Activated T-helper 1 cell treated with anti-CD3 and anti-CD28 coated beads, Interleukin-12 subunit alpha, Interleukin-12 subunit beta, Interleukin-2, Interleukin-4 antibody, amounts not matched to agents 30 ng/mL and 10 ng/mL and 1 ng/mL, durations not matched to agents 14 hours and 24 hours and 36 hours (primary cell): ENCODE measurements around the gene PGK1. TPM values are rescaled to one million over a fixed set of nuclear protein-coding genes. Genes with fewer than 3 reads are reported as not detected.

Source experiments
- DNase-seq: peaks from one replicate; pipeline ENCODE4 v3.0.0; 2021; ENCODE audit warnings: low spot score
- H3K27ac Mint-ChIP-seq: one replicate; pipeline ENCODE4 v1.8.0; 2021; ENCODE audit warnings: mild to moderate bottlenecking, mixed read lengths
- H3K27me3 Mint-ChIP-seq: one replicate; pipeline ENCODE4 v1.8.0; 2022; ENCODE audit warnings: mild to moderate bottlenecking, moderate library complexity, mixed read lengths; ENCODE audit not compliant: insufficient read depth
- H3K36me3 Mint-ChIP-seq: one replicate; pipeline ENCODE4 v1.8.0; 2021; ENCODE audit warnings: low read depth, mixed read lengths
- H3K4me1 Mint-ChIP-seq: one replicate; pipeline ENCODE4 v1.8.0; 2021; ENCODE audit warnings: low read depth, mixed read lengths
- H3K4me3 Mint-ChIP-seq: one replicate; pipeline ENCODE4 v1.8.0; 2021; ENCODE audit warnings: mild to moderate bottlenecking, moderate library complexity, mixed read lengths
- H3K9me3 Mint-ChIP-seq: one replicate; pipeline ENCODE4 v1.8.0; 2021; ENCODE audit warnings: mixed read lengths
- intact Hi-C: fragments of 100-400 bp; cut with micrococcal nuclease; formaldehyde crosslinking; loops from one replicate; pipeline ENCODE4 v1.15.1; 2024
- total RNA-seq: library from RNA; stranded (reverse); gene quantifications from 2 replicates; pipeline ENCODE4 v1.2.3, GENCODE V29; 2022

Gene PGK1
- total RNA-seq, 1 donor from 2014 or later, result 799 TPM

- Mint-ChIP-seq H3K27ac (no peak overlapping the region), H3K9me3 (no peaks in the 10 kb centered on the region), H3K36me3 (peaks cover 24% of the 10 kb centered on the region), H3K4me3 (peak overlapping the region; percentile 97), H3K27me3 (no peaks in the 10 kb centered on the region), H3K4me1 (peaks cover 33% of the 10 kb centered on the region)
- intact Hi-C loops, result loop anchor here (5.0 to 10.0 kb wide), 5 partner anchors 315 to 1263 kb away; partner anchors contain the start of genes ATRX, GPR174, ITM2A and P2RY10
- no peak for DNase-seq
Measured at GRCh38 chrX:78102091-78102490, 2.0 kb upstream of the PGK1 start.

- H3K36me3 Mint-ChIP-seq, result peaks cover 33% of the 10 kb centered on the region
- H3K27me3 Mint-ChIP-seq, result no peaks in the 10 kb centered on the region
- intact Hi-C loops, result loop anchor here (5.0 to 10.0 kb wide), 5 partner anchors 316 to 1262 kb away; partner anchors contain the start of genes ATRX, GPR174, ITM2A and P2RY10
- H3K27ac Mint-ChIP-seq, result peak overlapping the region; percentile 91
- H3K9me3 Mint-ChIP-seq, result no peaks in the 10 kb centered on the region
- peak overlapping the region; percentile 97 for H3K4me3 Mint-ChIP-seq
- H3K4me1 Mint-ChIP-seq, result peaks cover 44% of the 10 kb centered on the region
- DNase-seq, result no peak
Measured at GRCh38 chrX:78103001-78103622, 936 bp upstream of the PGK1 start.

GRCh38 chrX:78104447-78105176 is 564 bp downstream of the PGK1 start:
- intact Hi-C loops, result loop anchor here (1.0 to 10.0 kb wide), 13 partner anchors 34 to 1260 kb away; partner anchors contain the start of genes ATP7A, ATRX, COX7B and CYSLTR1
- no peak for DNase-seq
- peak overlapping the region; percentile 91 for H3K27ac Mint-ChIP-seq
- H3K27me3 Mint-ChIP-seq, result no peaks in the 10 kb centered on the region
- peaks cover 59% of the 10 kb centered on the region for H3K4me1 Mint-ChIP-seq
- no peaks in the 10 kb centered on the region for H3K9me3 Mint-ChIP-seq
- peaks cover 40% of the 10 kb centered on the region for H3K36me3 Mint-ChIP-seq
- H3K4me3 Mint-ChIP-seq, result peak overlapping the region; percentile 97

- Mint-ChIP-seq H3K4me1 (peaks cover 62% of the 10 kb centered on the region), H3K4me3 (peak overlapping the region; percentile 97), H3K9me3 (no peaks in the 10 kb centered on the region), H3K27me3 (no peaks in the 10 kb centered on the region), H3K27ac (peak overlapping the region; percentile 91), H3K36me3 (peaks cover 44% of the 10 kb centered on the region)
- intact Hi-C loops, result loop anchor here (2.0 to 10.0 kb wide), 8 partner anchors 33 to 1259 kb away; partner anchors contain the start of genes CYSLTR1, GPR174, ITM2A and P2RY10
- DNase-seq, result no peak
Measured at GRCh38 chrX:78105944-78106650, 2.0 kb downstream of the PGK1 start.

- peak overlapping the region; percentile 97 for H3K4me3 Mint-ChIP-seq
- intact Hi-C loops, result loop anchor here (5.0 to 10.0 kb wide), 5 partner anchors 221 to 1258 kb away; partner anchors contain the start of genes CYSLTR1, GPR174, ITM2A and P2RY10
- peak overlapping the region; percentile 91 for H3K27ac Mint-ChIP-seq
- H3K9me3 Mint-ChIP-seq, result no peaks in the 10 kb centered on the region
- peaks cover 63% of the 10 kb centered on the region for H3K4me1 Mint-ChIP-seq
- H3K27me3 Mint-ChIP-seq, result no peaks in the 10 kb centered on the region
- peaks cover 46% of the 10 kb centered on the region for H3K36me3 Mint-ChIP-seq
- DNase-seq, result no peak
Measured at GRCh38 chrX:78106651-78106986, 2.6 kb downstream of the PGK1 start.

GRCh38 chrX:78109458-78109857 is 5.4 kb downstream of the PGK1 start:
- H3K27ac Mint-ChIP-seq, result peak overlapping the region; percentile 65
- intact Hi-C loops, result loop anchor here (2.0 to 10.0 kb wide), 6 partner anchors 13 to 1255 kb away; partner anchors contain the start of genes CYSLTR1, GPR174, ITM2A and P2RY10
- no peaks in the 10 kb centered on the region for H3K9me3 Mint-ChIP-seq
- H3K4me3 Mint-ChIP-seq, result peak overlapping the region; percentile 97
- no peak for DNase-seq
- peaks cover 53% of the 10 kb centered on the region for H3K36me3 Mint-ChIP-seq
- H3K27me3 Mint-ChIP-seq, result no peaks in the 10 kb centered on the region
- peaks cover 55% of the 10 kb centered on the region for H3K4me1 Mint-ChIP-seq

- Mint-ChIP-seq H3K36me3 (peaks cover 51% of the 10 kb centered on the region), H3K4me3 (peak overlapping the region; percentile 49), H3K27me3 (no peaks in the 10 kb centered on the region), H3K27ac (no peak overlapping the region), H3K9me3 (no peaks in the 10 kb centered on the region), H3K4me1 (peaks cover 62% of the 10 kb centered on the region)
- intact Hi-C loops, result no loop called here
- DNase-seq, result no peak
Measured at GRCh38 chrX:78111140-78111931, 7.3 kb downstream of the PGK1 start.

GRCh38 chrX:78116365-78116764 is 12.3 kb downstream of the PGK1 start:
- Mint-ChIP-seq H3K27ac (peak overlapping the region; percentile 19), H3K9me3 (no peaks in the 10 kb centered on the region), H3K27me3 (no peaks in the 10 kb centered on the region), H3K4me1 (peaks cover 62% of the 10 kb centered on the region), H3K4me3 (peak overlapping the region; percentile 17), H3K36me3 (peaks cover 54% of the 10 kb centered on the region)
- no peak for DNase-seq
- intact Hi-C loops, result no loop called here

GRCh38 chrX:78116766-78117165 is 12.7 kb downstream of the PGK1 start:
- H3K4me1 Mint-ChIP-seq, result peaks cover 63% of the 10 kb centered on the region
- peaks cover 54% of the 10 kb centered on the region for H3K36me3 Mint-ChIP-seq
- no peaks in the 10 kb centered on the region for H3K27me3 Mint-ChIP-seq
- H3K27ac Mint-ChIP-seq, result peak overlapping the region; percentile 19
- H3K4me3 Mint-ChIP-seq, result peak overlapping the region; percentile 17
- H3K9me3 Mint-ChIP-seq, result no peaks in the 10 kb centered on the region
- no peak for DNase-seq
- intact Hi-C loops, result no loop called here

- Mint-ChIP-seq H3K4me1 (peaks cover 71% of the 10 kb centered on the region), H3K36me3 (peaks cover 58% of the 10 kb centered on the region), H3K4me3 (no peak overlapping the region), H3K27me3 (no peaks in the 10 kb centered on the region), H3K9me3 (no peaks in the 10 kb centered on the region), H3K27ac (peak overlapping the region; percentile 75)
- intact Hi-C loops, result no loop called here
- no peak for DNase-seq
Measured at GRCh38 chrX:78118628-78119027, 14.6 kb downstream of the PGK1 start.

- Mint-ChIP-seq H3K4me1 (peaks cover 62% of the 10 kb centered on the region), H3K4me3 (no peak overlapping the region), H3K27me3 (no peaks in the 10 kb centered on the region), H3K36me3 (peaks cover 67% of the 10 kb centered on the region), H3K27ac (no peak overlapping the region), H3K9me3 (no peaks in the 10 kb centered on the region)
- intact Hi-C loops, result loop anchor here (5.0 kb wide), 2 partner anchors 258 to 398 kb away; no protein-coding TSS in a partner anchor
- DNase-seq, result no peak
Measured at GRCh38 chrX:78119521-78120227, 15.6 kb downstream of the PGK1 start.
